ENCODE results near the gene A1BG. TPM values are rescaled to one million over a fixed set of nuclear protein-coding genes. Genes with fewer than 3 reads are reported as not detected.
"Not testable (repeated sequence)": the region's sequence is repeated elsewhere in the genome, so short reads cannot be mapped to it uniquely, and the experiment has no call there.

The A1BG gene
- total RNA-seq, 1 experiment from 2014 or later: not detected

DNA sequence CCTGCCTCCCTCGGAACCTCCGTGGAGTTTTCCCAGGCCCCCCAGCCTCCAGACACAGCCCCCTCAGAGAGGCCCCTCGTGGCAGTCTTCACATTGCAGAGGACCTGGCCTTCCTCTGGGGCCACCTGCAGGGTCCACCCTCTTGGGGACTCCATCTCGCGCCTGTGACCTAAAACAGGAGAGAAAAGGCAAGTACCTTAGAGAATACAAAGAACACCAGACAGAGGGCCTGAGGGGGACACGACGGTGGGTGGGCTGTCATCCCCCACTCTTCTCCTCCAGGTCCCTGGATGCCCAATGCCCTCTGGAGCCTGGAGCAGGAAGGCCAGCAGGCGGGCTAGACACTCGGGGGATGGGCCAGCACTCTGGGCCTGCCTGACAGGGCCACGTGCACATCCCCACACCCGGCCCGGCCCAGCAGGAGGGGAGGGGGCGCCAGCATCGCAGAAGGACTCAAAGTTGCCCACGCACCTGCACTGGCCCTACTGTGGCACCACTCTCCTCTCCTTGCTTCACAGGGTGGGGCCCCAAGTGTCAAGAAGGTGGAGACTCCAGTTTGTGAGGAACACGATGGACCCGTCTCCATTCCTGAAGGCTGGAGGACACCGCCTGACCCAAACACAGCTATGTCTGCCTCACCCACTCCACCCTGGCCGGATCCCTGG, 4.3 kb upstream of the A1BG start:
- no peak for DNase-seq (ENCODE audit: low spot score)

DNA sequence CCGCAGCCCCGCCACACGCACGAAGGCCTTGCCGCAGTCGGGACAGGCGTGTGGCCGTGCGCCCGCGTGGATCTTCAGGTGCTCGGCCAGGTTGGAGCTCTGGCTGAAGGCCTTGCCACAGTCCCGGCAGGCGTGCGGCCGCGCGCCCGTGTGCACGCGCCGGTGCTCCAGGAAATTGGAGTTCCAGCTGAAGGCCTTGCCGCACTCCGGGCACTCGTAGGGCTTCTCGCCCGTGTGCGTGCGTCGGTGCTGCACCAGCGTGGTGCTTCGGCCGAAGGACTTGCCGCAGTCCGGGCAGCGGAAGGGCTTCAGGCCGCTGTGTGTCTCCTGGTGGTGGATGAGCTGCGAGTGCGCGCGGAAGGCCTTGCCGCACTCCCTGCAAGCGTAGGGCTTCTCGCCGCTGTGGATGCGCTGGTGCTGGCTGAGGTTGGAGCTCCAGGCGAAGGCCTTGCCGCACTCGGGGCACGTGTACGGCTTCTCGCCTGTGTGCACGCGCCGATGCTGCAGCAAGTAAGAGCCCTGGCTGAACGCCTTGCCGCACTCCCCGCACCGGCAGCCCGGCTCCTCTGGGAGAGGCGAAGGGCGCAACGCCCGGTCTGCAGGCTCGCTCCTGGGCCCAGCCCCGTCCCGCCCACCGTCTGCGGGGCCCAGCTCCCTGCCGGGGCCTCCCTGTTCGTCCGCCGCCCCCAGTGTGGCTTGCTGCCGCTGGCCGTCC, 3.6 kb upstream of the A1BG start:
- DNase-seq (ENCODE audit: low spot score): no peak

- no peak for DNase-seq (ENCODE audit: low spot score)
Measured at GRCh38 chr19:58355908-58356765, 2.8 kb upstream of the A1BG start.

- no peak for DNase-seq (ENCODE audit: low spot score)
Measured at GRCh38 chr19:58355215-58355796, 2.0 kb upstream of the A1BG start.

DNA sequence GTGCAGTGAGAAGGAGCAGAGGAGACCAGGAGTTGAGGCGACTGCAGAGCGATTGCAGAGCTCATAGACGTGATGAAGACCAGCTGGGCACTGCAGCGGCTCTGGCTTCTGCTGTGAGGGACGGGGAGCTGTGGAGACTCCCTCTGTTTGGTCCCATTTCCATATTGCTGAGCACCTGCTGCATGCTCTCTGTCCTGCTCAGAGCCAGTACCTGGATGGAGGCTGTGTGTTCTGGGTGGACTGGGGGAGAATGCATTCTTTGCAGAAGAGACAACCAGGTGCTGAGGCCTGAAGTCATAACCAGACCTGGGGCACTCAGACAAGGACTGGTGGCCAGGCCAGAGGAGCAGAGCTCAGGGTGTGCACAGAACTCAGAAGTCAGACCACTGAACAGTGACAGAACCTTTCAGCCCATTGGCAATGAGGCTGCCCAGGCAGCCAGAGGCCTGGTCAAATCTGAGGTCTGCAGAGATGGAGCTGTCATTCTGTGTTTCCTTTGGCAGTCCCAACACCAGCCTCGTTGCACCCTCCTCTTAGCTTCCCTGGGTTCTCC, 1.3 kb upstream of the A1BG start:
- DNase-seq (ENCODE audit: low spot score): no peak

DNA sequence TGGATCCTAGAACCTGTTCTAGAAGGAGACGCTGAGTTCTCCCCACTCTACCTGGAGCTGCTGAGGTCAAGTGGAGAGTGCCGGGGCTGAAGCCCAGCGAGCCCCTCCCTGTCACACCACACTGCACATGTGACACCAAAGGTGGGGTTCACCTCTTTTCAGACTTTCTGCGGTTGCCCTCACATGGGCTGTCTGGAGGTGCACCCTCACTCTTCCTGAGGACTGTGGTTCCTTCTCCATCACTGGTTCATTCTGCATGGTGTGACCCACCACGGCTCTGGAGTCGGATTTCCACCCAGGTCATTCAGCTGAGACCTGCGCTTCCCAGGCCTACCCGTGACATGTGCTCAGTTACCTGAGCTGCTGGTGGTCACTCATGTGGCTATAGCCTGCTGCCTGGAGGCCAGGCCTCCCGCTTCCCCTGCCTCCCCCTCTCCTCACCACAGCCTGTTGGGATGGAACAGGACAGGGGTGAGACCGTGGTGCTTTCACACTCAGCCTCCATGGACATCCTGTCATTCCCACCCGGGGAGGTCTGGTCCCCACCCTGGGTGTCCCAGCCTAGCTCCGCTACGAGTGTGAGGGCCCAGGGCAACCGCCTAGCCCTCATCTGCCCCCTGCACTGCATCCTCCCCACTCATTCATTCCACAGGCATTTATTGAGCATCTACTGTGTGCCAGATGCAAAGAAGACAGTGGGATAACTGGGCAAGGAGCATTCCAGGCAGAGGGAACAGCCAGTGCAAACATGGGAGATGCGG, 605 bp upstream of the A1BG start:
- no peak for DNase-seq (ENCODE audit: low spot score)

DNA sequence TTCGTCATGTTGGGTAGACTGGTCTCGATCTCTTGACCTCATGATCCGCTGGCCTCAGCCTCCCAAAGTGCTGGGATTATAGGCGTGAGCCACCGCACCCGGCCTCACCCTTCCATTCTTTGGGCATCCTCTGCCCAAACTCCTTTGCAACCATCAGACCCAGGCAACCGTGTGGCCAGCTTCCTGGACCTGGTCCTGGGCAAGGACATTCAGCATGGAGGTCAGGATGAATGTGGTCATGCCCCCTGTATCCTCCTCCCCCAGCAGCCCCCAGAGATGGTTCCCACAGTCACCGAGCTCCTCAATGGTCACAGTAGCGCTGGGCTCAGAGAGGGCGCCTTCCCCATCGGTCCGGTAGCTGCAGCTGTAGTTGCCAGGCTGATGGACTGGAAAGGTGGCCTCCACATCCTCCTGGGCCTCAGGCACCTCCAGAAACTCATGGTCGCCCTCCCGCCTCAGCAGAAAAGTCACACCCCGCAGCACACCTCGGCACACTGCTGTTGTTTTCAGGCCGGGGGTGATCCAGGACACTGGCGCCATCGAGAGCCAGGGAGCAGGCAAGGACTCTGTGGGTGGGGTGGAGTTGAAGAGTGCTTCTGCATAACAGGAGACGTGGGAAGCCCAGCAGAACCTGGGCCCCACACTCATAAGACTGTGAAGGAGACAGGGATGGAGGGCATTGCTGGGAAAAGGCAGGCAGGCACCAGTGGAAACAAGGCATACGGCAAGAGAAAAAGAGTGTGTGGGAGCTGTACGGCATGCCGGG, 1.1 kb downstream of the A1BG start:
- no peak for DNase-seq (ENCODE audit: low spot score)

GRCh38 chr19:58351558-58351878, 1.8 kb downstream of the A1BG start:
- DNase-seq (ENCODE audit: low spot score): no peak

GRCh38 chr19:58350871-58351557, 2.3 kb downstream of the A1BG start:
- no peak for DNase-seq (ENCODE audit: low spot score)

DNA sequence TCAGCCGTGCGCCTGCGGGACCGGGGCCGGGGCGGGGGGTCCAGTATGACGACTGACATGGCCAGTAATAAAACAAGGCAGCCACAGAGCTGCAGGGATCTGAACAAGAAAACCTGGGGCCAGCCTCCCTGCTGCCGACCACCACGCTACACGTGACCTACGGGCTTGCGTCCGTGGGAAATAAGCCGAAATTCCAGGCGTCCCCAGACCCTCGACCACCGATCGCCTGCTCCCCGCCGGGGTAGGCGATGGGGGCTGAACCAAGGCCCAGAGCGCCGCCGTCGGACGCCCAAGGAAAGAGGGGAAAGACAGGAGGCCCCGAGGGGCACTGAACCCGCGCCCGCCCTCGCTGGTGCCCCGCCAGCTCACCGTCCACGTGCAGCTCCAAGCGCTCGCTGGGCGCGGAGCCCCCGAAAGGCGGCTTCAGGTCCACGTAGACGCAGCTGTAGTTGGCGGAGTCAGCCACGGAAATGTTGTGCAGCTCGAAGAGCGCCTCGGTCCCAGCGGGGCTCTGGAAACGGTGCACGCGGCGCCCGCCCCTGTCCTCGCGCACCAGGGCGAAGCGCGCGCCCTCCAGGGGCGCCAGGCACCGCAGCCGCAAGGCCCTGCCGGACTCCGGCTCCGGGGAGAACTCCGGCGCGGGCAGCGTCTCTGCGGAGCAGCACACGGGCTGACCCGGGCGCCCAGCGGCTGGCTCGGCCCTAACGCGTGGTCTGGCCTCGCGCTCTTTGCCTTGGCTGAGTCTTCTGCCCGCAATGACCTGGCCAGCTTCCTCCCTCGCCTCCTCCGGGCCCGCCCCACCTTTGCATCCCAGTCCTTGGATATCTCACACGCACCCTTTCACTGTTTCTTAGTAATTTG, 3.1 kb downstream of the A1BG start:
- DNase-seq (ENCODE audit: low spot score): no peak

- no peak for DNase-seq (ENCODE audit: low spot score)
Measured at GRCh38 chr19:58349590-58349989, 3.7 kb downstream of the A1BG start.

DNA sequence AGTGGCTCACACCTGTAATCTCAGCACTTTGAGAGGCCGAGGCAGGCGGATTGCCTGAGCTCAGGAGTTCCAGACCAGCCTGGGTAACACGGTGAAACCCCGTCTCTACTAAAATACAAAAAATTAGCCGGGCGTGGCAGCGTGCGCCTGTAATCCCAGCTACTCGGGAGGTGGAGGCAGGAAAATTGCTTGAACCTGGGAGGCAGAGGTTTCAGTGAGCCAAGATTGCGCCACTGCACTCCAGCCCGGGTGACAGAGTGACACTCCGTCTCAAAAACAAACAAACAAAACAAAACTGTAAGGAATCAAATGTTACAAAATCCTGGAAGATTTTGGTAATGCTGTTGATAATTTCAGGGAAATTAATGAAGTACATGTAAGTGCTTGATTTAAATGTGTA, 5.2 kb downstream of the A1BG start:
- DNase-seq (ENCODE audit: low spot score): not testable (repeated sequence)

DNA sequence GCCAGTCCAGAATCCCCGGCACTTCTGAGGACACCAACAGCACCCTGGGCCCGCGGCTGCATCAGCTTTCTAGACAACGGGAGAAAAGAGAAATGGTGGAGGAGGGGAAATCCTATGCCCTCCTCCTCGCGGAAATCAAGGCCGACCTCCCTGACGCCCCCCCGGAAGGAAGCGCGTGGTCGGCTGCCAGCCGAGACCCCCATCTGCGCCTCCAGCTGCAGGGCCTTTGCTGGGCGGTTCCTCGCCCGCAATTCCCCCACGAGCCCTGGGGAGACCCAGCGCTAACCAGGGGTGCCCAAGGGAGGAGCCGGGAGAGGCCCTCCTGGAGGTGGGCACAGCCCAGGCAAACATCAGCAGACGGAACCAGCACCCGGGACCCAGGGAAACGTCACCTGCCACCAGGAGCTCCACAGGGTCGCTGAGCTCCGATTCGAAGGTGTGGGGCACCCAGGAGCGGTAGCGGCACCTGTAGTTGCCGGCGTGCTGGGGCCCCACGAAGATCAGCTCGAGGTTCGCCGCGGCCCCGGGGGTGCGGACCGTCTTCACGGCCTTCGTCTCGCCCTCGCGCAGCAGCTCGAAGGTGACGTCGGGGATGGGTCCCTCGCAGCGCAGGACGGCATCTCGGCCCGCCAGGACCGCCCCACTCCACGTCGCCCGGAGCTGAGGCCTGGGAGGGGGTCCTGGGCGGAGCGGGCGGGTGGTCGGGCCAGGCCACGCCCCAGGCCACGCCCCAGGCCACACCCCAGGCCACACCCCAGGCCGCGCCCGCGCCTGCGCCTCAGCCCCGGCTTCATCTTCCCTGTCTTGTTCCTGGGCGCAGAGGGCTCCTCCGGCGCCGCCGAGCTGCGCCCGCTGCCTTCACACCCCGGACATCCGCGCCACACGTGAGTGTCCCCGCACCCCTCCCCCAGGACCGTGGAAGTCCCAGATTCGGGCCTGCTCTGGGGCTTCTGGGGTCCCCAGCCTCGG, 6.0 kb downstream of the A1BG start:
- DNase-seq (ENCODE audit: low spot score): no peak

- DNase-seq (ENCODE audit: low spot score): no peak
Measured at GRCh38 chr19:58345558-58345957, 7.7 kb downstream of the A1BG start.

- no peak for DNase-seq (ENCODE audit: low spot score)
Measured at GRCh38 chr19:58338825-58339558, 14.3 kb downstream of the A1BG start.

DNA sequence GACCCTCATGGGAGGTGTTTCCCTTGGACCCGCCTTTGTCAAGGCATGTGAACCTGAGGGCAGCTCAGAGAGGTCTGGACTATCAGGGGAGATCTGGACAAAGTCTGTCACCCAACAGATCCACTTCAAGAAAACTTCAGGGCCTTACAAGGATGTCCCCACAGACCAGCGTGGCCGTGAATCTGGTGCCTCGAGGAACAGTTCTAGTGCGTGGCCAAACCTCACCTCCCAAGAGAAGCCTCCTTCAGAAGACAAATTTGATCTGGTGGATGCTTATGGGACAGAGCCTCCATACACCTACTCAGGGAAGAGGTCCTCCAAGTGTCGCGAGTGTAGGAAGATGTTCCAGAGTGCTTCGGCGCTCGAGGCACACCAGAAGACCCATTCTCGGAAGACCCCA, 15.0 kb downstream of the A1BG start:
- no peak for DNase-seq (ENCODE audit: low spot score)

GRCh38 chr19:58336820-58337219, 16.5 kb downstream of the A1BG start:
- no peak for DNase-seq (ENCODE audit: low spot score)
